ENCODE results near the gene FRK. TPM values are rescaled to one million over a fixed set of nuclear protein-coding genes. Genes with fewer than 3 reads are reported as not detected.

The FRK gene
- 1.6 TPM for total RNA-seq

- H3K27me3 ChIP-seq (ENCODE audit: control insufficient read depth in 3 of 3, insufficient read depth in 3 of 3, low read length in 3 of 3), result no peaks in the 10 kb centered on the region
- H3K9me3 ChIP-seq (ENCODE audit: control insufficient read depth in 3 of 3, low read length in 3 of 3), result no peaks in the 10 kb centered on the region
- H3K9ac ChIP-seq (ENCODE audit: low read depth in 1 of 3, low read length in 3 of 3), result peak within 1 kb of the TSS; percentile 60 to 80 (median 71)
- peak within 1 kb of the TSS; percentile 64 to 81 (median 72) for H3K4me3 ChIP-seq (ENCODE audit: low read length in 3 of 3)
- no peaks in the 10 kb centered on the region for H3K36me3 ChIP-seq (ENCODE audit: control insufficient read depth in 3 of 3, insufficient read depth in 3 of 3, low read length in 3 of 3)
- peak within 1 kb of the TSS; percentile 87 for H3K27ac ChIP-seq (ENCODE audit: low read depth, low read length)
- H3K4me1 ChIP-seq (ENCODE audit: control insufficient read depth in 3 of 3, insufficient read depth in 3 of 3, low read length in 3 of 3), result peaks cover 0 to 4% (median 3%) of the 10 kb centered on the region in 3 donors
Observed at GRCh38 chr6:116060572-116061283, at the start of gene FRK. FRK (minus strand) TSS chr6:116060891; CDS start chr6:116060311, 580 bp downstream.

GRCh38 chr6:116108836-116109235 lies 48.1 kb upstream of the FRK start:
- Histone ChIP-seq H3K9me3 (ENCODE audit: control insufficient read depth in 3 of 3, low read length in 3 of 3) (no peaks in the 10 kb centered on the region), H3K36me3 (ENCODE audit: control insufficient read depth in 3 of 3, insufficient read depth in 3 of 3, low read length in 3 of 3) (peaks cover 18 to 50% (median 44%) of the 10 kb centered on the region in 3 donors), H3K9ac (ENCODE audit: low read depth in 1 of 3, low read length in 3 of 3) (no peak overlapping the region), H3K27me3 (ENCODE audit: control insufficient read depth in 3 of 3, insufficient read depth in 3 of 3, low read length in 3 of 3) (no peaks in the 10 kb centered on the region), H3K4me1 (ENCODE audit: control insufficient read depth in 3 of 3, insufficient read depth in 3 of 3, low read length in 3 of 3) (peaks cover 3 to 12% (median 4%) of the 10 kb centered on the region in 3 donors), H3K27ac (ENCODE audit: low read depth, low read length) (no peak overlapping the region), H3K4me3 (ENCODE audit: low read length in 3 of 3) (no peak overlapping the region)

GRCh38 chr6:116106146-116106545 lies 45.5 kb upstream of the FRK start:
- Histone ChIP-seq H3K27ac (ENCODE audit: low read depth, low read length) (no peak overlapping the region), H3K9me3 (ENCODE audit: control insufficient read depth in 3 of 3, low read length in 3 of 3) (no peaks in the 10 kb centered on the region), H3K9ac (ENCODE audit: low read depth in 1 of 3, low read length in 3 of 3) (no peak overlapping the region), H3K4me3 (ENCODE audit: low read length in 3 of 3) (no peak overlapping the region), H3K36me3 (ENCODE audit: control insufficient read depth in 3 of 3, insufficient read depth in 3 of 3, low read length in 3 of 3) (peaks cover 11 to 30% (median 25%) of the 10 kb centered on the region in 3 donors), H3K4me1 (ENCODE audit: control insufficient read depth in 3 of 3, insufficient read depth in 3 of 3, low read length in 3 of 3) (peaks cover 15 to 36% (median 22%) of the 10 kb centered on the region in 3 donors), H3K27me3 (ENCODE audit: control insufficient read depth in 3 of 3, insufficient read depth in 3 of 3, low read length in 3 of 3) (no peaks in the 10 kb centered on the region)

GRCh38 chr6:116105247-116105646 lies 44.6 kb upstream of the FRK start:
- Histone ChIP-seq H3K4me1 (ENCODE audit: control insufficient read depth in 3 of 3, insufficient read depth in 3 of 3, low read length in 3 of 3) (peaks cover 15 to 38% (median 23%) of the 10 kb centered on the region in 3 donors), H3K4me3 (ENCODE audit: low read length in 3 of 3) (no peak overlapping the region), H3K27ac (ENCODE audit: low read depth, low read length) (no peak overlapping the region)

GRCh38 chr6:116104636-116105035 lies 43.9 kb upstream of the FRK start:
- Histone ChIP-seq H3K27me3 (ENCODE audit: control insufficient read depth in 3 of 3, insufficient read depth in 3 of 3, low read length in 3 of 3) (no peaks in the 10 kb centered on the region), H3K4me1 (ENCODE audit: control insufficient read depth in 3 of 3, insufficient read depth in 3 of 3, low read length in 3 of 3) (peaks cover 17 to 41% (median 25%) of the 10 kb centered on the region in 3 donors), H3K36me3 (ENCODE audit: control insufficient read depth in 3 of 3, insufficient read depth in 3 of 3, low read length in 3 of 3) (peaks cover 0 to 15% (median 13%) of the 10 kb centered on the region in 3 donors), H3K4me3 (ENCODE audit: low read length in 3 of 3) (no peak overlapping the region), H3K9me3 (ENCODE audit: control insufficient read depth in 3 of 3, low read length in 3 of 3) (no peaks in the 10 kb centered on the region), H3K9ac (ENCODE audit: low read depth in 1 of 3, low read length in 3 of 3) (no peak overlapping the region), H3K27ac (ENCODE audit: low read depth, low read length) (no peak overlapping the region)

More at GRCh38 chr6:116105247-116105646, 44.6 kb upstream of the FRK start:
- H3K9ac ChIP-seq (ENCODE audit: low read depth in 1 of 3, low read length in 3 of 3), result peak overlapping the region in 1 of 3 donors; percentile 1
- peaks cover 2 to 21% (median 16%) of the 10 kb centered on the region in 3 donors for H3K36me3 ChIP-seq (ENCODE audit: control insufficient read depth in 3 of 3, insufficient read depth in 3 of 3, low read length in 3 of 3)
- no peaks in the 10 kb centered on the region for H3K9me3 ChIP-seq (ENCODE audit: control insufficient read depth in 3 of 3, low read length in 3 of 3)
- no peaks in the 10 kb centered on the region for H3K27me3 ChIP-seq (ENCODE audit: control insufficient read depth in 3 of 3, insufficient read depth in 3 of 3, low read length in 3 of 3)

- no peak overlapping the region for H3K4me3 ChIP-seq (ENCODE audit: low read length in 3 of 3)
- H3K9ac ChIP-seq (ENCODE audit: low read depth in 1 of 3, low read length in 3 of 3), result no peak overlapping the region
- no peaks in the 10 kb centered on the region for H3K36me3 ChIP-seq (ENCODE audit: control insufficient read depth in 3 of 3, insufficient read depth in 3 of 3, low read length in 3 of 3)
- no peak overlapping the region for H3K27ac ChIP-seq (ENCODE audit: low read depth, low read length)
- no peaks in the 10 kb centered on the region for H3K9me3 ChIP-seq (ENCODE audit: control insufficient read depth in 3 of 3, low read length in 3 of 3)
- H3K27me3 ChIP-seq (ENCODE audit: control insufficient read depth in 3 of 3, insufficient read depth in 3 of 3, low read length in 3 of 3), result no peaks in the 10 kb centered on the region
- peaks cover 17 to 41% (median 25%) of the 10 kb centered on the region in 3 donors for H3K4me1 ChIP-seq (ENCODE audit: control insufficient read depth in 3 of 3, insufficient read depth in 3 of 3, low read length in 3 of 3)
Observed at GRCh38 chr6:116102873-116103272, 42.2 kb upstream of the FRK start.

- Histone ChIP-seq H3K9me3 (ENCODE audit: control insufficient read depth in 3 of 3, low read length in 3 of 3) (no peaks in the 10 kb centered on the region), H3K27me3 (ENCODE audit: control insufficient read depth in 3 of 3, insufficient read depth in 3 of 3, low read length in 3 of 3) (no peaks in the 10 kb centered on the region), H3K27ac (ENCODE audit: low read depth, low read length) (no peak overlapping the region), H3K36me3 (ENCODE audit: control insufficient read depth in 3 of 3, insufficient read depth in 3 of 3, low read length in 3 of 3) (no peaks in the 10 kb centered on the region), H3K4me1 (ENCODE audit: control insufficient read depth in 3 of 3, insufficient read depth in 3 of 3, low read length in 3 of 3) (peaks cover 17 to 41% (median 25%) of the 10 kb centered on the region in 3 donors), H3K4me3 (ENCODE audit: low read length in 3 of 3) (peak overlapping the region; percentile 89 to 95 (median 95)), H3K9ac (ENCODE audit: low read depth in 1 of 3, low read length in 3 of 3) (peak overlapping the region; percentile 78 to 90 (median 86))
Observed at GRCh38 chr6:116101790-116102189, 41.1 kb upstream of the FRK start.

GRCh38 chr6:116101302-116101718 lies 40.6 kb upstream of the FRK start:
- peak overlapping the region; percentile 78 to 90 (median 86) for H3K9ac ChIP-seq (ENCODE audit: low read depth in 1 of 3, low read length in 3 of 3)
- peaks cover 0 to 3% (median 0%) of the 10 kb centered on the region in 3 donors for H3K9me3 ChIP-seq (ENCODE audit: control insufficient read depth in 3 of 3, low read length in 3 of 3)
- peak overlapping the region; percentile 89 to 95 (median 95) for H3K4me3 ChIP-seq (ENCODE audit: low read length in 3 of 3)
- peak overlapping the region; percentile 80 for H3K27ac ChIP-seq (ENCODE audit: low read depth, low read length)
- H3K27me3 ChIP-seq (ENCODE audit: control insufficient read depth in 3 of 3, insufficient read depth in 3 of 3, low read length in 3 of 3), result no peaks in the 10 kb centered on the region
- peaks cover 17 to 41% (median 25%) of the 10 kb centered on the region in 3 donors for H3K4me1 ChIP-seq (ENCODE audit: control insufficient read depth in 3 of 3, insufficient read depth in 3 of 3, low read length in 3 of 3)
- H3K36me3 ChIP-seq (ENCODE audit: control insufficient read depth in 3 of 3, insufficient read depth in 3 of 3, low read length in 3 of 3), result no peaks in the 10 kb centered on the region

- H3K4me3 ChIP-seq (ENCODE audit: low read length in 3 of 3), result peak within 1 kb of the TSS; percentile 89 to 95 (median 95)
- peaks cover 17 to 41% (median 21%) of the 10 kb centered on the region in 3 donors for H3K4me1 ChIP-seq (ENCODE audit: control insufficient read depth in 3 of 3, insufficient read depth in 3 of 3, low read length in 3 of 3)
- peak within 1 kb of the TSS; percentile 80 for H3K27ac ChIP-seq (ENCODE audit: low read depth, low read length)
- peaks cover 0 to 3% (median 0%) of the 10 kb centered on the region in 3 donors for H3K9me3 ChIP-seq (ENCODE audit: control insufficient read depth in 3 of 3, low read length in 3 of 3)
- no peaks in the 10 kb centered on the region for H3K27me3 ChIP-seq (ENCODE audit: control insufficient read depth in 3 of 3, insufficient read depth in 3 of 3, low read length in 3 of 3)
- no peaks in the 10 kb centered on the region for H3K36me3 ChIP-seq (ENCODE audit: control insufficient read depth in 3 of 3, insufficient read depth in 3 of 3, low read length in 3 of 3)
- peak within 1 kb of the TSS; percentile 78 to 90 (median 86) for H3K9ac ChIP-seq (ENCODE audit: low read depth in 1 of 3, low read length in 3 of 3)
Observed at GRCh38 chr6:116100419-116101301, 40.0 kb upstream of the FRK start, which contains the start of gene NT5DC1. NT5DC1 (plus strand) TSS chr6:116100853; CDS start chr6:116100931, 78 bp downstream.
